Fibroblast of skin of right quadriceps (primary cell): Measurements from ENCODE around the gene NUP50.

Source experiments
- DNase-seq: peaks from one replicate; pipeline ENCODE4 v3.0.0-alpha.2; 2013

The NUP50 gene

DNA sequence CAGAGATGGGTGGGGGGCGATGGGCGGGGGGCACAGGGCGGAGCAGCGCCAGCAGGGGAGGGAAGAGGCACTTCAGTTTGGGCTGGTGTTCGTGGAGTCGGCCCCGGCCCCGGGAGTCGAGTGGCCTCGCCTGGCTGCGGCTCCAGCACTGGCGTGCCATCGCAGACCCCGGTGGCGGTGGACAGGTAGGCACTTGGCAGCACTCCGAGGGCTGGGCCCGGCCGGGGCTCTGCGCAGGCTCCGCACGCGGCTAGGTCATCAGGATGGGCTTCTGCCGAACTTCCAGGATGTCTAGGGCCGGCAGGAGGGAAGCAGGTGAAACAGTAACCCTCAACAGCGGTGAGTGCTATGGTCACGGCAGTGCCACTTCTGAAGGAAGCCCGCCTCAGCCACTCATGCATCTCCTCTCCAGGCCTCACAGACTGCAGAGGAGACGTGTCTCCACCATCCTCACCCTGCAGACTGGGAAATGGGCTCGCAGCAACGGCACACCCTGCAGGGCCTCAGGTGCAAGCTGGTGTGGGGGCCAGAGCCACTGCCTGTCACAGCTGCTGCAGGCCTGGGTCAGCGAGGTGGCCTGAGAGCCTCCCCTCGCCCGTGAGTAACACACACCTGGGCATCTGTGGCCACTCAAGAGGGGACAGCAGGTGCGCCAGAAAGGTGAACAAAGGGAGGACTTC is 33.3 kb downstream of the NUP50 start:
- DNase-seq, result no peak

GRCh38 chr22:45197606-45198462 is 34.1 kb downstream of the NUP50 start:
- DNase-seq, result no peak

DNA sequence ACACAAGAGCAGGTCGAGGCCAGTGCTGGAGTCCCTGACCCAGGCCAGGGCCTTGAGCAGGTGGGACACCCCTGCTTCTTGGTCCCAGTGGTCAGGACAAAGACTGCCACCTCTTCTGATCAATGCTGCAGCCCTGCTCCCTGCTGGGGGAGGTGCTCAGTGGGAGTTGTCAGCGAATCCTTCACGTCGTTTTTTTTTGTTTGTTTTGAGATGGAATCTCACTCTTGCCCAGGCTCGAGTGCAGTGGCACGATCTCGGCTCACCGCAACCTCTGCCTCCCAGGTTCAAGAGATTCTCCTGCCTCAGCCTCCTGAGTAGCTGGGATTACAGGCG is 34.7 kb downstream of the NUP50 start:
- no peak for DNase-seq

DNA sequence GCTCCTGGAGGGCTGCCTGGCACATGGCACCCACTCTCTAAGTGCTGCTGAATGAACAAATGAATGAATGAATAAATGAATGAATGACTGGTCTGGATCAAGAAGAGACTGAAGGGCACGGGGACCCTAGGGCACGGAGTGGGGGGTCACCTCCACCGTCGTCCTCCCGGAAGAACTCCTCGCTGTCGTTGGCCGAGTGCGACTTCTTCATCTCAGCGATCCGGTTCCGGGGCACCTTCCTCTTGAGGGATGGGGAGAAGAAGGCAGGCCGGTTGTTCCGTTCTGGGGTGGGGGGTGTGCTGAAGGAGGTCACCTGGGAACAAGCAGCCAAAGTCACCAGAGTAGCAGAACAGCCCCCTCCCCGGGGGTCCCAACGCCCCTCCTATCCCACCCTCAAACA is 36.0 kb downstream of the NUP50 start:
- no peak for DNase-seq

GRCh38 chr22:45200230-45200629 is 36.5 kb downstream of the NUP50 start:
- DNase-seq, result no peak

DNA sequence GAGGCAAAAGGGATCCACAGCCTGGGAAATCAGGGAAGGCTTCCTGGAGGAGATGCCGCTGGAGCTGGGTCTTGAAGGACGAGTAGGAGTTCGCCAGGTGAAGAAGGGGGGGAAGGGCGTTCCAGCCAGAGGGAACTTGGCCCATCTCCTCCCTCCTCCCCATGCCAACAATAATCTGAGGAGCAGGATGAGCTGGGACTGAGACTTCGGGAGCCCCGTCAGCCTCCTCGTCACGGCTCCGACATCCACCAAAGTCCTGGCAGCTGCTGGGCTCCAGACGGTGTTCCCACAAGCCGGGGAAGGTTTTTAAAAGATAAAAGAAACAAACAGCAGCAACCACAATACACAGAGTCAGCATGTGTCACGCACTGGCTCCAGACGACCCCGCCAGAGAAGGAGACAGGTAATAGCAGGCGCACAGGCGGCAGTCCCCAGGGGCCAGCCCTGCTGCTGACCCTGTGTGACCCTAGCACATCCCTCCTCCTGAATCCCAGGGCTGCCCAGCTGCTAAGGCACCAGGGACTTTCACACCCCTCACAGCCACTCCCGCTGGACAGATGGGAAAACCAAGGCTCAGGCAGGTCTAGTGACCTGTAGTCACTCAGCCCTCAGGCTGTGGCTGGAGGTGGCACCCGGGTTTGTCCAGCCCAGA is 37.3 kb downstream of the NUP50 start:
- peak; percentile 20 for DNase-seq

DNA sequence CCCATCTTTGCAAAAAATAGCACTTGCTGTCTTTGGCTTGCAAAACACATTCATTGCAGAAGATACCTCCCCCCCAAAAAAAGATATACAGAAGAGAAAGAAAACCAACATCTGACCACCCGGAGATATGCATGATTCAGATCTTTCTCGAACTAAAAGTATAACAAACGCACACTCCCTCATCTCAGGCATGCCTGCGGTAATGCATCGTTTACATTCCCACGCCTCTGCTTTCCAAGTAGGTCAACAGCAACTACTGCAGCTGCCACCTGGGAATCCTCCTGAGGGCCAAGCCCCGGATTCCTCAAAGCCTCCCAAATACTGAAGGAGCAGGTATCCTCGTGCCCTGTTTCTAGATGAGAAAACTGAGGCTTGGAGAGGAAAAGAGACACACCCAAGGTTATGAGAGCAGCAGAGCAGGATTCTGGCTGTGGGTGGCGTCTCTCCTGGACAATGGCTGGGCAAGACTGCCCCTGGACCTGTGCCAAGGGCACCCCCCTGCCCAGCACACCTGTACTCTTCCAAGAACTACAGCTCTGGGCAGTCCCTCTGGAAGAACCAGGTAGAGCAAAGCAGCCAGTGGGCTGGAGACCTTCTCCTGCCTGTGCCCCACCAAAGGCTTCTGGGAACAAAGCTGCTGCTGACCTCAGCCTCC is 38.1 kb downstream of the NUP50 start:
- peak; percentile 82 for DNase-seq

GRCh38 chr22:45202333-45203149 is 38.8 kb downstream of the NUP50 start:
- no peak for DNase-seq

- DNase-seq, result no peak
Measured at GRCh38 chr22:45203150-45203951, 39.6 kb downstream of the NUP50 start.

DNA sequence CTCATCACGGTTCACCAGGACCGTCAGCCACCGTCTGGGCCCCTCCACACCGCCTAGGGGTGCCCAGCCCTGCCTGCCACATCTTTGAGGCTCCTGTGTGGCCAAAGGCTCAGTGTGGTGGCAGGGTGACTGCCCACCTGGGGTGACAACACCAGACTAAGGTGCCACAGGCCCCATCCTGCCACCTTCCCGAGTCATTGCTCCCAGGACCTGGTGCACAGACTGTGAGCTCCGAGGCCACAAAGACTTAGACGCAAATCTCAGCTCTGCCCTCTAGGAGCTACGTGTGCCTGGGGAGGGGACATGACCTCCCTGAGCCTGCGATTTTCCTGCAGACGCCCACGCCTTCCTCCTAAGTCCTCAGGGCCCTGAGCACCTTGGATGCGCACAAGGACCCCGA is 40.5 kb downstream of the NUP50 start:
- no peak for DNase-seq

DNA sequence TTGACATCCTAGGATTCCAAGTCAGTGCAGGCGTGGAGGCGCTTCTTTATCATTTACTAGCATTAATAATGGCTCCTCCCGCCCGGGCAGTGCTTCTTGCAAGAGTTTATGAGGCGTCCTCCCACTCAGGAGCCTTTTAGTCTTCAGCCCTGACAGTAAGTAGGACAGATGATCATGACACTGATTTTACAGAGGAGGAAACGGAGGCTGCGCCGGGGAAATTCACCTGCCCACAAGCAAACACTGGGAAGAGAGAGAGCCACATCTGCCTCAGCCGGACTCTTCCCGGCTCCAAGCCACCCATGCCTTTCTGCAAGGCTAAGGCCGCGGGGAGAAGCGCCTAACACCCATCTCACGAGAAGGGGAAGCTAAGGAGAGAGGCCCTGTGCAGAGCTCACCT is 41.1 kb downstream of the NUP50 start:
- no peak for DNase-seq

DNA sequence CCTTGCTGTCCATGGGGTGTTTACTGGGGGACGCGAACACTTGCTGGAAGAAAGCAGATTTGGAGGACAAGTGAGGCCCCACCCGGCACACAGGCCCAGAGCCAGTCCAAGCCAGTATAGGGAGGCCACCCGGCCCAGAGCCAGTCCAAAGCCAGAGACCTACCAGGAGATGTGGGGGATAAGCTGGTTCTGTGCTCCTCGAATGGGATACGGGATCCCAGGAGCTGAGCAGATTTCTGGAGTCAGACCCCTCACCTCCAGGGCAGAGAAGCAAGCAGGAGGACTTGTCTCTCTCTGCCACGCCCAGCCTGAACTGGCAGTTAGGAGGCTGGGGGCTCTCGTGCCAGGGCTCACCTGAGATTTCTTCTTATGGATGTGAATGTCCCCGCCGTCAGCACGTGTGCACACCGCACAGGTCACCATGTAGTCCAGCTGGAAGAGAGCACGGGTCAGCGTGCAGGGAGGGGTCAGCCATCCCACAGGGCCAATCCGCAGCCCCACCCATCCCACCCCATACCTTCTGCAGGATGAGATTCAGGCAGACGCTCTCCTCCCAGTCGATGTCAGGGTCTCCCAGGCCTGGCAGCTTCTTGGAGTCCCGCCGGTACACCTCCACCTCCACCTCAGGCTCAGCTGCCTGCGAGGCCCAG is 41.7 kb downstream of the NUP50 start:
- no peak for DNase-seq

DNA sequence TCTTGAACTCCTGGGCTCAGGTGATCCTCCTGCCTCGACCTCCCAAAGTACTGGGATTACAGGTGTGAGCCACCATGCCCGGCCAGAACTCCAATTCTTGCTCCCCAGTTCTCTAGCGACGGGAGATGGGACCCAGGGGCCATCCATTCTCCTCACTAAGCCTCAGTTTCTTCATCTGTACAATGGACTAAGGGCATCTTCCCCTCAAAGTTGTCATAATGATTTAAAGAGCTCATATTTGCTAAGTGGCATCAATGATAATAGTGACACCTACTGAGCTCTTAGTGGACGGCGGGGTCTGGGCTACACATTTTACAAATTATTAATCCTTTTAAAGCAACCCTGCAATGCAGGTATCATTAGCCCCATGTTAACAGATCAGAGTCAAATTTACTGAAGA is 42.5 kb downstream of the NUP50 start:
- no peak for DNase-seq

DNA sequence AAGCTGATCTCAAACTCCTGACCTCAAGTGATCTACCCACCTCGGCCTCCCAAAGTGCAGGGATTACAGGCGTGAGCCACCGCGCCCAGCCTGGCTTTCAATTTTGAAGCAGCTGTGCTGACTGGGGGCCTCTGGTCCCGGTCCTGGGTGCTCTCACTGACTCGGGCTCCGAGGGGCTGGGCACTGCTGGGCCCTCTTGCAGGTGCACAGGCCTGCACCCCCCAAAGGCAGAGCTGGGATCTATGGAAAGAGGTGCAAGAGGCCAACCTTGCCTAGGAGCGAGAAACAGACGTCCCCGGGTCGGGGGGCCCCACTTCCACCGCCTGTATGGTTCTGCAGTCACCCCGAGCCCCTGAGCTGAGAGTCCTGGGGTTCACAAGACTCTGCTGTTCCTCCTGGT is 43.8 kb downstream of the NUP50 start:
- DNase-seq, result no peak

DNA sequence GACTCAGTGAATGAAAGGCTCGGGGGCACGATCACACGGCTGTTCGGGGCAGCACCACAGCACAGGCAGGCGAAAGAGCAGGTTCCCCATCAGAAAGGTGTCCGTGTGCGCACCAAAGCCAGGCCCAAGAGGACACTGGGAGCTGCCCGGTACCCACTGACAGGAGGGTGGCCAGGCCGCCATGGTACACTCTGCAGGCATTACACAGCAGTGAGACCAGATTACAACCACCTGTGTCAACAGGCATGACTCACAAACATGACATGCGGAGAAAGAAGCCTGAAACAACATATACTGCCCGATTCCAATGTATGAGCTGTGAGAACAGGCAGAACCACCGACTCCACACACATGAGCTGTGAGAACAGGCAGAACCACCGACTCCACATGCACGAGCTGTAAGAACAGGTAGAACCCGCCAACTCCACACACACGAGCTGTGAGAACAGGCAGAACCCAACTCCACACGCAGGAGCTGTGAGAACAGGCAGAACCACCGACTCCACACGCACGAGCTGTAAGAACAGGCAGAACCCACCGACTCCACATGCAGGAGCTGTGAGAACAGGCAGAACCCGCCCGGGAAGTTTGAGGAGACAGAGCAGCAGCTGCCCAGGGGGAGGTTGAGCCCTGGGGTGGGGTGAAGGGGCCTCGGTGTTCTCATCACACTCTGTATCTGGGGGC is 44.4 kb downstream of the NUP50 start:
- peak; percentile 62 for DNase-seq

- no peak for DNase-seq
Measured at GRCh38 chr22:45208696-45208992, 44.9 kb downstream of the NUP50 start.

- peak; percentile 69 for DNase-seq
Measured at GRCh38 chr22:45208993-45209838, 45.5 kb downstream of the NUP50 start.

GRCh38 chr22:45210174-45210573 is 46.4 kb downstream of the NUP50 start:
- no peak for DNase-seq

GRCh38 chr22:45210577-45210976 is 46.9 kb downstream of the NUP50 start:
- no peak for DNase-seq

- peak; percentile 88 for DNase-seq
Measured at GRCh38 chr22:45210991-45211390, 47.3 kb downstream of the NUP50 start.
